C4-2B (cell line): ENCODE measurements around the gene CFAP74.

ENCODE experiments used
- H3K27ac ChIP-seq: fragments of 450-650 bp; 2 replicates; pipeline ENCODE4 v1.5.1; 2017
- CTCF ChIP-seq: fragments of 450-650 bp; conservative IDR thresholded peaks from 2 replicates; pipeline ENCODE4 v1.5.1; 2017; ENCODE audit warnings: mild to moderate bottlenecking
- ZFX ChIP-seq: fragments of 450-650 bp; IDR thresholded peaks from 2 replicates; pipeline ENCODE4 v1.6.1; 2017

The CFAP74 gene

GRCh38 chr1:2044510-2045319 lies 41.1 kb upstream of the CFAP74 start:
- H3K27ac ChIP-seq, result no peak overlapping the region; the same call in 1 of the 2 replicates
- TF ChIP-seq ZFX (peak; percentile 27; the same call in 1 of the 2 replicates), CTCF (peak; percentile 99)

GRCh38 chr1:2043886-2044285 lies 40.3 kb upstream of the CFAP74 start:
- no peak overlapping the region for H3K27ac ChIP-seq
- TF ChIP-seq CTCF, result no peak
- no peak for TF ChIP-seq ZFX

- H3K27ac ChIP-seq, result no peak overlapping the region
- TF ChIP-seq ZFX (no peak), CTCF (no peak)
Measured at GRCh38 chr1:2042830-2043773, 39.5 kb upstream of the CFAP74 start.

GRCh38 chr1:2041887-2042286 lies 38.3 kb upstream of the CFAP74 start:
- no peak for TF ChIP-seq CTCF
- TF ChIP-seq ZFX, result no peak
- no peak overlapping the region for H3K27ac ChIP-seq

- TF ChIP-seq ZFX, result no peak
- TF ChIP-seq CTCF, result no peak
Measured at GRCh38 chr1:2041305-2041704, 37.7 kb upstream of the CFAP74 start.

GRCh38 chr1:2039251-2039650 lies 35.7 kb upstream of the CFAP74 start:
- no peak for TF ChIP-seq CTCF
- no peak for TF ChIP-seq ZFX
- H3K27ac ChIP-seq, result no peak overlapping the region

More at GRCh38 chr1:2041305-2041704, 37.7 kb upstream of the CFAP74 start:
- no peak overlapping the region for H3K27ac ChIP-seq

GRCh38 chr1:2038229-2038628 lies 34.6 kb upstream of the CFAP74 start:
- TF ChIP-seq CTCF (no peak), ZFX (no peak)

More at GRCh38 chr1:2038229-2038628, 34.6 kb upstream of the CFAP74 start:
- no peak overlapping the region for H3K27ac ChIP-seq
